Amygdala (tissue), 56 donors: Measurements from ENCODE around the gene MICA.
"Not testable (repeated sequence)": the region's sequence is repeated elsewhere in the genome, so short reads cannot be mapped to it uniquely, and the experiment has no call there.

ENCODE experiments used
- DNase-seq, 56 donors: peaks; one replicate each; lab custom pipeline; 2025; lab: John Stamatoyannopoulos, UW

MICA gene

GRCh38 chr6:31450751-31451150 lies 47.4 kb downstream of the MICA start:
- no peak for DNase-seq

- no peak for DNase-seq
These were observed 49.5 kb downstream of the MICA start for GRCh38 chr6:31452859-31453258.

GRCh38 chr6:31453259-31453658 lies 49.9 kb downstream of the MICA start:
- DNase-seq, result no peak

- DNase-seq, result not testable (repeated sequence)
These were observed 56.5 kb downstream of the MICA start for GRCh38 chr6:31459864-31460263.

GRCh38 chr6:31460361-31461025 lies 57.1 kb downstream of the MICA start:
- no peak for DNase-seq

GRCh38 chr6:31462026-31462963 lies 58.9 kb downstream of the MICA start:
- DNase-seq, result no peak

GRCh38 chr6:31462964-31463870 lies 59.8 kb downstream of the MICA start:
- peak in 53 of 56 donors; percentile 7 to 87 (median 54) for DNase-seq

GRCh38 chr6:31464252-31465184 lies 61.1 kb downstream of the MICA start:
- peak in 1 of 56 donors; percentile 4 for DNase-seq
